ENCODE measurements around the gene AFF1. TPM values are rescaled to one million over a fixed set of nuclear protein-coding genes. Genes with fewer than 3 reads are reported as not detected.

Gene AFF1
- total RNA-seq, 1 donor from 2014 or later: 58.2 TPM

GRCh38 chr4:87009095-87009648, 74.4 kb downstream of the AFF1 start:
- no peak for TF ChIP-seq CTCF (IDR thresholded peaks at IDR 0.05; ENCODE audit: insufficient read depth, low read depth, low read length)
- no peak for TF ChIP-seq EZH2 (IDR thresholded peaks at IDR 0.05; ENCODE audit: insufficient read depth, low read length)
- H3K27me3 ChIP-seq (ENCODE audit: insufficient read depth, low read length): no peaks in the 10 kb centered on the region
- peaks cover 21% of the 10 kb centered on the region for H3K4me1 ChIP-seq (ENCODE audit: insufficient read depth, low read length)
- peaks cover 2% of the 10 kb centered on the region for H3K36me3 Mint-ChIP-seq (ENCODE audit: low read depth, unreplicated experiment)
- no peak overlapping the region for H3K4me2 ChIP-seq (ENCODE audit: low read length)
- peak overlapping the region; percentile 63 for H3K27ac Mint-ChIP-seq (ENCODE audit: unreplicated experiment)
- H2AFZ ChIP-seq (ENCODE audit: low read depth, low read length): no peak overlapping the region
- no peaks in the 10 kb centered on the region for H3K36me3 ChIP-seq (ENCODE audit: insufficient read depth, low read length)
- H3K9ac ChIP-seq (ENCODE audit: low read length): no peak overlapping the region
- no peaks in the 10 kb centered on the region for H3K9me3 Mint-ChIP-seq (ENCODE audit: unreplicated experiment)
- no peak overlapping the region for H3K4me3 ChIP-seq (ENCODE audit: insufficient read depth, low read depth, low read length)
- H3K9me3 ChIP-seq (ENCODE audit: insufficient read depth, low read depth, low read length): no peaks in the 10 kb centered on the region
- FAIRE-seq (no peak), DNase-seq (ENCODE audit: low read depth) (no peak)
- H3K4me1 Mint-ChIP-seq (ENCODE audit: low read depth, unreplicated experiment): peaks cover 46% of the 10 kb centered on the region
- no peak overlapping the region for H3K27ac ChIP-seq (ENCODE audit: low read depth, low read length)
- H3K4me3 Mint-ChIP-seq (ENCODE audit: unreplicated experiment): peak overlapping the region; percentile 81
- no peaks in the 10 kb centered on the region for H3K27me3 Mint-ChIP-seq (ENCODE audit: low read depth, unreplicated experiment)
- peaks cover 52% of the 10 kb centered on the region for H3K79me2 ChIP-seq (ENCODE audit: insufficient read depth, low read length)
- peaks cover 26% of the 10 kb centered on the region for H4K20me1 ChIP-seq (ENCODE audit: insufficient read depth, low read length)

DNA sequence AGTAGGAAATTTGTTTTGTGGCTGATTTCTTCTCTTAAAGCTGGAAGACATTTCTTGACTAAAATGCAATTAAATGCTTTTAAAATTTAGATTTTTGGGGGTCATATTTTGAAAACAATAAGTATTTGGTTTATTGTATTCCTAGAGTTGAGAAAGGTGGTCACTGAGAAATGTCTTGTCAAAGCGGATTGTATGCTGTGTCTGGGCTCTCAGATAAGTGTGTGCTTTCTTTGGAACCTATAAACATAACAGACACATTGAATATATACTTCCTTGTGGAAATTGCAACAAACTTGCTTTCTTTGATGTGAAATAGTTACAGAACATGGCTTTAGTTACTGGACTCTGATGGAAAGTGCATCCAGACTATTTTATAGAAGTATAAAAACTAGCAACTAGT, 75.4 kb downstream of the AFF1 start:
- Histone ChIP-seq H3K79me2 (ENCODE audit: insufficient read depth, low read length) (peaks cover 62% of the 10 kb centered on the region), H4K20me1 (ENCODE audit: insufficient read depth, low read length) (peaks cover 26% of the 10 kb centered on the region), H3K9me3 (ENCODE audit: insufficient read depth, low read depth, low read length) (no peaks in the 10 kb centered on the region), H3K9ac (ENCODE audit: low read length) (no peak overlapping the region), H3K4me1 (ENCODE audit: insufficient read depth, low read length) (peaks cover 21% of the 10 kb centered on the region), H3K27me3 (ENCODE audit: insufficient read depth, low read length) (no peaks in the 10 kb centered on the region), H3K36me3 (ENCODE audit: insufficient read depth, low read length) (no peaks in the 10 kb centered on the region), H3K4me3 (ENCODE audit: insufficient read depth, low read depth, low read length) (no peak overlapping the region), H3K4me2 (ENCODE audit: low read length) (no peak overlapping the region), H2AFZ (ENCODE audit: low read depth, low read length) (no peak overlapping the region), H3K27ac (ENCODE audit: low read depth, low read length) (no peak overlapping the region)
- FAIRE-seq: no peak
- H3K36me3 Mint-ChIP-seq (ENCODE audit: low read depth, unreplicated experiment): peaks cover 2% of the 10 kb centered on the region
- H3K27me3 Mint-ChIP-seq (ENCODE audit: low read depth, unreplicated experiment): no peaks in the 10 kb centered on the region
- TF ChIP-seq CTCF (IDR thresholded peaks at IDR 0.05; ENCODE audit: insufficient read depth, low read depth, low read length): no peak
- no peak for TF ChIP-seq EZH2 (IDR thresholded peaks at IDR 0.05; ENCODE audit: insufficient read depth, low read length)
- H3K4me3 Mint-ChIP-seq (ENCODE audit: unreplicated experiment): peak overlapping the region; percentile 81
- no peak overlapping the region for H3K27ac Mint-ChIP-seq (ENCODE audit: unreplicated experiment)
- DNase-seq (ENCODE audit: low read depth): no peak
- no peaks in the 10 kb centered on the region for H3K9me3 Mint-ChIP-seq (ENCODE audit: unreplicated experiment)
- peaks cover 54% of the 10 kb centered on the region for H3K4me1 Mint-ChIP-seq (ENCODE audit: low read depth, unreplicated experiment)

- Histone ChIP-seq H2AFZ (ENCODE audit: low read depth, low read length) (no peak overlapping the region), H3K27me3 (ENCODE audit: insufficient read depth, low read length) (no peaks in the 10 kb centered on the region), H3K4me1 (ENCODE audit: insufficient read depth, low read length) (peaks cover 14% of the 10 kb centered on the region), H3K4me3 (ENCODE audit: insufficient read depth, low read depth, low read length) (no peak overlapping the region), H3K27ac (ENCODE audit: low read depth, low read length) (peak overlapping the region; percentile 41), H4K20me1 (ENCODE audit: insufficient read depth, low read length) (peaks cover 26% of the 10 kb centered on the region), H3K4me2 (ENCODE audit: low read length) (peak overlapping the region; percentile 17), H3K9me3 (ENCODE audit: insufficient read depth, low read depth, low read length) (no peaks in the 10 kb centered on the region), H3K79me2 (ENCODE audit: insufficient read depth, low read length) (peaks cover 73% of the 10 kb centered on the region), H3K9ac (ENCODE audit: low read length) (no peak overlapping the region), H3K36me3 (ENCODE audit: insufficient read depth, low read length) (no peaks in the 10 kb centered on the region)
- Mint-ChIP-seq H3K27me3 (ENCODE audit: low read depth, unreplicated experiment) (no peaks in the 10 kb centered on the region), H3K4me3 (ENCODE audit: unreplicated experiment) (peak overlapping the region; percentile 64), H3K36me3 (ENCODE audit: low read depth, unreplicated experiment) (peaks cover 2% of the 10 kb centered on the region), H3K27ac (ENCODE audit: unreplicated experiment) (peak overlapping the region; percentile 88), H3K9me3 (ENCODE audit: unreplicated experiment) (no peaks in the 10 kb centered on the region), H3K4me1 (ENCODE audit: low read depth, unreplicated experiment) (peaks cover 56% of the 10 kb centered on the region)
- DNase-seq (ENCODE audit: low read depth): peak; percentile 90
- TF ChIP-seq EZH2 (IDR thresholded peaks at IDR 0.05; ENCODE audit: insufficient read depth, low read length) (no peak), CTCF (IDR thresholded peaks at IDR 0.05; ENCODE audit: insufficient read depth, low read depth, low read length) (no peak)
- FAIRE-seq: no peak
These were observed 76.7 kb downstream of the AFF1 start for GRCh38 chr4:87011340-87012034.
